Bone marrow (tissue), 2 donors: ENCODE data around the gene LIN28B.
"Not testable (repeated sequence)": the region's sequence is repeated elsewhere in the genome, so short reads cannot be mapped to it uniquely, and the experiment has no call there.

Experiments used
- DNase-seq, 2 donors: peaks; one replicate each; lab custom pipeline; 2025; lab: John Stamatoyannopoulos, UW

Gene LIN28B

GRCh38 chr6:104957301-104958177 lies 632 bp downstream of the LIN28B start:
- DNase-seq: no peak

GRCh38 chr6:104958178-104959025 lies 1.5 kb downstream of the LIN28B start:
- DNase-seq: no peak

- no peak for DNase-seq
Measured at GRCh38 chr6:104959026-104959858, 2.3 kb downstream of the LIN28B start.

GRCh38 chr6:104969108-104969507 lies 12.2 kb downstream of the LIN28B start:
- no peak for DNase-seq

- DNase-seq: no peak
Measured at GRCh38 chr6:104969785-104970581, 13.1 kb downstream of the LIN28B start.

GRCh38 chr6:104973404-104973803 lies 16.5 kb downstream of the LIN28B start:
- no peak for DNase-seq

GRCh38 chr6:104983296-104983695 lies 26.4 kb downstream of the LIN28B start:
- no peak for DNase-seq

GRCh38 chr6:104983776-104984175 lies 26.9 kb downstream of the LIN28B start:
- no peak for DNase-seq

GRCh38 chr6:104984831-104985230 lies 27.9 kb downstream of the LIN28B start:
- no peak for DNase-seq

- not testable (repeated sequence) for DNase-seq
Measured at GRCh38 chr6:104985875-104986274, 29.0 kb downstream of the LIN28B start.

- no peak for DNase-seq
Measured at GRCh38 chr6:104986625-104987024, 29.7 kb downstream of the LIN28B start.

- no peak for DNase-seq
Measured at GRCh38 chr6:104987218-104987617, 30.3 kb downstream of the LIN28B start.

GRCh38 chr6:104990085-104990484 lies 33.2 kb downstream of the LIN28B start:
- DNase-seq: no peak

- not testable (repeated sequence) for DNase-seq
Measured at GRCh38 chr6:104991062-104991461, 34.2 kb downstream of the LIN28B start.

GRCh38 chr6:104993576-104993975 lies 36.7 kb downstream of the LIN28B start:
- not testable (repeated sequence) for DNase-seq

GRCh38 chr6:104995989-104996617 lies 39.2 kb downstream of the LIN28B start:
- no peak for DNase-seq

GRCh38 chr6:105001063-105001462 lies 44.2 kb downstream of the LIN28B start:
- DNase-seq: no peak

GRCh38 chr6:105001906-105002305 lies 45.0 kb downstream of the LIN28B start:
- no peak for DNase-seq

GRCh38 chr6:105005451-105005850 lies 48.5 kb downstream of the LIN28B start:
- DNase-seq: no peak

- DNase-seq: not testable (repeated sequence)
Measured at GRCh38 chr6:105013459-105013858, 56.6 kb downstream of the LIN28B start.

GRCh38 chr6:105014448-105014847 lies 57.5 kb downstream of the LIN28B start:
- DNase-seq: no peak
